Dendritic cell treated with granulocyte-macrophage colony-stimulating factor and Interleukin-4, amounts not matched to agents 40 ng/mL and 50 ng/mL, for 4 days (primary cell): ENCODE results near the gene RFX8.

Experiments used
- H3K27ac Mint-ChIP-seq: one replicate; pipeline ENCODE4 v1.8.0; 2022; ENCODE audit warnings: mild to moderate bottlenecking, mixed read lengths
- H3K27me3 Mint-ChIP-seq: one replicate; pipeline ENCODE4 v1.8.0; 2022; ENCODE audit warnings: mild to moderate bottlenecking, mixed read lengths
- H3K36me3 Mint-ChIP-seq: one replicate; pipeline ENCODE4 v1.8.0; 2022; ENCODE audit warnings: low read depth, mixed read lengths
- H3K4me1 Mint-ChIP-seq: one replicate; pipeline ENCODE4 v1.8.0; 2022; ENCODE audit warnings: low read depth, mixed read lengths
- H3K4me3 Mint-ChIP-seq: one replicate; pipeline ENCODE4 v1.8.0; 2022; ENCODE audit warnings: mild to moderate bottlenecking, moderate library complexity, mixed read lengths
- H3K9me3 Mint-ChIP-seq: one replicate; pipeline ENCODE4 v1.8.0; 2022; ENCODE audit warnings: mixed read lengths
- intact Hi-C: fragments of 100-400 bp; cut with micrococcal nuclease; formaldehyde crosslinking; loops from one replicate; pipeline ENCODE4 v1.15.0; 2022

The RFX8 gene

GRCh38 chr2:101408925-101409324 lies 66.0 kb downstream of the RFX8 start:
- Mint-ChIP-seq H3K4me3 (no peak overlapping the region), H3K27ac (no peak overlapping the region), H3K27me3 (no peaks in the 10 kb centered on the region), H3K4me1 (peaks cover 15% of the 10 kb centered on the region), H3K36me3 (no peaks in the 10 kb centered on the region), H3K9me3 (no peaks in the 10 kb centered on the region)
- intact Hi-C loops: no loop called here

GRCh38 chr2:101405351-101405899 lies 69.5 kb downstream of the RFX8 start:
- H3K4me1 Mint-ChIP-seq: peaks cover 29% of the 10 kb centered on the region
- no peak overlapping the region for H3K4me3 Mint-ChIP-seq
- no peaks in the 10 kb centered on the region for H3K36me3 Mint-ChIP-seq
- peaks cover 5% of the 10 kb centered on the region for H3K27me3 Mint-ChIP-seq
- intact Hi-C loops: no loop called here
- no peaks in the 10 kb centered on the region for H3K9me3 Mint-ChIP-seq
- H3K27ac Mint-ChIP-seq: no peak overlapping the region

DNA sequence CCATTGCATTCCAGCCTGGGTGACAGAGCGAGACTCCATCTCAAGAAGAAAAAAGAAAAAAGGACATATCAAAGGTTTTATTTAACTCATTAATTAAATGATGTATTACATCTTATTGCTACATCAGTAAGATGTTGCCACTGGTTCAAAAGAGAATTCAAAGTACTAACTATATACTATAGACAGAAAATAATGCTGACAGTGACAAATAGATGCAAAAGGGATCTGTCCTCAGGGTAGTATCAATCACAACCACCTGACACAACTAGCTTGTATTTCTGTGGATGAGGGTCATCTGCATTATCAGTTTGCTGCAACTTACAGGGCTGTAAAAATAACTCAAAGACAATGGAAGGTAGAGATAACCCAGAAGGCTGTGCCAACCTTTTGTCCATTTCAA lies 71.2 kb downstream of the RFX8 start:
- H3K9me3 Mint-ChIP-seq: no peaks in the 10 kb centered on the region
- H3K27ac Mint-ChIP-seq: no peak overlapping the region
- H3K27me3 Mint-ChIP-seq: peaks cover 6% of the 10 kb centered on the region
- intact Hi-C loops: no loop called here
- H3K4me3 Mint-ChIP-seq: no peak overlapping the region
- no peaks in the 10 kb centered on the region for H3K36me3 Mint-ChIP-seq
- peaks cover 45% of the 10 kb centered on the region for H3K4me1 Mint-ChIP-seq

DNA sequence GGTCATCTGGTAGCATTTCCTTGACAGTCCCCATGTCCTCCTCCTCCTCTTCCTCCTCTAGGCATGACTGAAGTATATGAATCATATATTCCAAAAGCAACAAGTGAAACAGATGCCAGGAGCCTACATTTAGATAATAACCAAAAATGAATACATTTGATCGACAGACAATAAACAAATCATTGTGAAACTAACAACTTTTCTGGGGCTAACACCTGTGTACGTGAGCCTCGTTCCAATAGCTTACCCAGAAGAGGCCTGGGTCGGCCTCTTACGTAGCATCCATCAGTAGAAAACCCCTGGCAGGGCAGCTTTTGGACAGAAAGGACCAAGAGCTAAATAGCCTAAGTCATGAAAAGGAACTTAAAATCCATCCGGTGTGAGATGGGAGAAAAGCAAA lies 72.3 kb downstream of the RFX8 start:
- Mint-ChIP-seq H3K4me1 (peaks cover 52% of the 10 kb centered on the region), H3K36me3 (no peaks in the 10 kb centered on the region), H3K9me3 (no peaks in the 10 kb centered on the region), H3K27ac (no peak overlapping the region), H3K27me3 (peaks cover 6% of the 10 kb centered on the region), H3K4me3 (no peak overlapping the region)
- intact Hi-C loops: no loop called here

DNA sequence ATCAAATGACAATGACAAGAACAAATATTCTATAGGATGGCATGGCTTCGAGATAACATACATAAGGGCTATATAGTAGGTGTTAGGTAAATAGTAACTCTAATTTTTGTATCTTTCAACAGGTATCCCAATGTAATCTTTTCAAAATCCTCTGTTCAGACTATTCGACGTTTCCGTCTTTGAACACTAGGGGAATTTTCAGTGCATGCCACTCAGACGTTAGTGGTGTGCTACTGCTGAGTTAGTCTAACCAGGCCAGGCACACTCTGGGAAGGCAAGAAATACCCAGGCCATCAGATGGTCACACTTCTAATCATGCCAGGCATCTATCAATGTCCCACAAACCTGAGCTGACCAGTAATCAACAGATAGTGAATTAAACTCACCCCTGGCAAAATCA lies 73.0 kb downstream of the RFX8 start:
- Mint-ChIP-seq H3K9me3 (no peaks in the 10 kb centered on the region), H3K4me3 (no peak overlapping the region), H3K27me3 (peaks cover 6% of the 10 kb centered on the region), H3K27ac (no peak overlapping the region), H3K36me3 (no peaks in the 10 kb centered on the region), H3K4me1 (peaks cover 48% of the 10 kb centered on the region)
- intact Hi-C loops: no loop called here

- Mint-ChIP-seq H3K4me1 (peaks cover 48% of the 10 kb centered on the region), H3K36me3 (no peaks in the 10 kb centered on the region), H3K4me3 (no peak overlapping the region), H3K27me3 (peaks cover 6% of the 10 kb centered on the region), H3K9me3 (peaks cover under 1% of the 10 kb centered on the region), H3K27ac (no peak overlapping the region)
- intact Hi-C loops: no loop called here
Observed at GRCh38 chr2:101401326-101401665, 73.6 kb downstream of the RFX8 start.

- no peak overlapping the region for H3K27ac Mint-ChIP-seq
- intact Hi-C loops: no loop called here
- peaks cover 6% of the 10 kb centered on the region for H3K27me3 Mint-ChIP-seq
Observed at GRCh38 chr2:101400506-101401325, 74.2 kb downstream of the RFX8 start.

GRCh38 chr2:101400048-101400447 lies 74.9 kb downstream of the RFX8 start:
- no peak overlapping the region for H3K27ac Mint-ChIP-seq
- intact Hi-C loops: no loop called here
- peaks cover 46% of the 10 kb centered on the region for H3K4me1 Mint-ChIP-seq
- no peak overlapping the region for H3K4me3 Mint-ChIP-seq
- H3K9me3 Mint-ChIP-seq: peaks cover 8% of the 10 kb centered on the region
- H3K27me3 Mint-ChIP-seq: peaks cover 6% of the 10 kb centered on the region
- H3K36me3 Mint-ChIP-seq: no peaks in the 10 kb centered on the region

More at GRCh38 chr2:101400506-101401325, 74.2 kb downstream of the RFX8 start:
- Mint-ChIP-seq H3K4me3 (no peak overlapping the region), H3K36me3 (no peaks in the 10 kb centered on the region), H3K4me1 (peaks cover 49% of the 10 kb centered on the region), H3K9me3 (peaks cover 7% of the 10 kb centered on the region)

DNA sequence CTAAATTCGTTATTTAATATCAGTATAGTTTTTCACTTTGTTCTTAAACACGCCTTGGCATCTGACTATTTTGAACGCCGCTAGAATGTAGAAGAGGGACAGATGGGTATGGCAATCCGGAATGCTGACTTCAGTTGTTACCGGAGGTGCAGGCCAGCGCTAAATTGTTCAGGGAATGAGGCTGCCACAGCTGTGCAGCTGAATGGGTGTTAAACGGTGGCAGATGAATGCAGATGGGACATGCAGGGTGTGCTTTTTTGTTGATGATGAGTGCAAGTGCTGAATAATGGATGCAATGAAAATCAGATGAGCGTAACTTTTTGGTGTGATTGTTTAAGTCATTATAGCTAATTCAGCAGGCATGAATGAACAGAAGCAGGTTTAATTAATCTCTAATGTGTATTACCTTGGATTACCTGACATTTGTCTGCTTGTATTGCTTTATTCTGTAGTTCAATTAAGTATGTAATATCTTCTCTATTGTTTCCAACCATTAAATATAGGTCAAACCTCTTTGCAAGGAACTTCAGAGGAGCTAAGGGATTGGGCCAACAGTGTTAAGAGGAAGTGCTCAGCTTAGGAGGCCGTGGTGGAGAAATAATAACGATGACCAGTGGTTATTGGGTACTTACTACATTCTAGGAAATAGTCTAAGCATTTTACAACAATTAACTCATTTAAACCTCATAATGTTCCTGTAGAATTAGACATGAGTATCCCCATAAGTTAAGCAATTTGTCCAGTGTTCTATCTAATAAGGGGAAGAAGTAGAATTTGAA lies 75.7 kb downstream of the RFX8 start:
- peak overlapping the region; percentile 14 for H3K4me3 Mint-ChIP-seq
- peaks cover 46% of the 10 kb centered on the region for H3K4me1 Mint-ChIP-seq
- intact Hi-C loops: no loop called here
- H3K27me3 Mint-ChIP-seq: peaks cover 6% of the 10 kb centered on the region
- no peak overlapping the region for H3K27ac Mint-ChIP-seq
- peaks cover 8% of the 10 kb centered on the region for H3K9me3 Mint-ChIP-seq
- no peaks in the 10 kb centered on the region for H3K36me3 Mint-ChIP-seq

GRCh38 chr2:101398116-101398821 lies 76.6 kb downstream of the RFX8 start:
- no peaks in the 10 kb centered on the region for H3K36me3 Mint-ChIP-seq
- intact Hi-C loops: no loop called here
- peaks cover 6% of the 10 kb centered on the region for H3K27me3 Mint-ChIP-seq
- H3K27ac Mint-ChIP-seq: no peak overlapping the region
- H3K9me3 Mint-ChIP-seq: peaks cover 8% of the 10 kb centered on the region
- peaks cover 46% of the 10 kb centered on the region for H3K4me1 Mint-ChIP-seq
- no peak overlapping the region for H3K4me3 Mint-ChIP-seq

DNA sequence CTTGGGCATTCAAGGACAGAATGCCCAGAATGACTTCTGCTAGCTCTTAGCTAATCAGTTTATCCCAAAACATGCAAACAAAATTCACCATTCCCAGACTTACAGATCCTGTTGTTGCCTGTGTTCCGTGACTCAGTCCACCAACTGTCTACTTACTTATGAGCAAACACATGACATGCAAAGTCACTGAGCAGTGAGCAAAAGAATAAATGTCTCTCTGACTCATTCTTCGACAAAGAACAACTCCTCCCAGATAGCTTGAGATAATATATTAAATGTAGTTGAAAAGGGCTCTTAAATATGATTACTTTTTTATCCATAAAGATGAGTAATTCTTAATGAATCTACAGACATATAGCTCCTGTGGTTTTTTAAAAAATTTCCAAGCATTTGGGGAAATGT lies 78.6 kb downstream of the RFX8 start:
- no peak overlapping the region for H3K4me3 Mint-ChIP-seq
- H3K27ac Mint-ChIP-seq: no peak overlapping the region
- H3K9me3 Mint-ChIP-seq: peaks cover 8% of the 10 kb centered on the region

DNA sequence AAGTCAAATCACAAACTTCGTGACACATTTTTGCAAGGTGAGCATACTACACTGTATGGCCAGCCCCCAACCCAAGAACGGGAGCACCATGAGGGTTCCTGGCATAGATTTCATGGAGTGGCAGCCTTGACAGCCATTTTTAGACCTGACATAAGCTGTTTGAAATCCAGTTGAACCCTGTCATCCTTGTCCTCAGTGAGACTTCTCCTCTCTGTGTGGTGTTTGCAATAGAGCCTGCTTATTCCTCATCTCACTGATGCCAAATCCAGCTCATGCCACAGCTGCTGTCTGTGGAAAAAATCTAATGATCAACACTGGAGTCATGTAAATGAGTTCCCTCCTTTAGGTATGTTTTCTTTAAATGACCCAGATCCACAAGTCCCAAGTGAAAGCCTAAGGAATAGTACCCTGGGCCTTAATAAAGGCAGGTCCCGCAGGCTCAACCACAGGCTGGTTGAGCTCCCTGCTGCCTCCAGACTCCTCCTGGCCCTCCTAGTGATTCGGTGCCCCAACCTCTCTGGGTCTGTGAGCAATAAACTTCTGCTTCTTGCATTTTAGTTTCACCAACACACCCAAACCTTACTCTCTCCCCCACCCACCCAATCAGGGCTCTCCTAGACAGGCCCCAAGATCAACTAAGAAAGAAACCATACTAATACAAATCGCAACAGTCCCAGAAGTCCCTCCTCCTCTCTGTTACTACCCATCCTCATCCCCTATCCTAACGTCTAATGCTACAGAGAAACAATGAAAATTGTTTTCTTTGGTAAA lies 79.2 kb downstream of the RFX8 start:
- Mint-ChIP-seq H3K9me3 (peaks cover 8% of the 10 kb centered on the region), H3K27ac (no peak overlapping the region), H3K4me1 (peaks cover 36% of the 10 kb centered on the region), H3K36me3 (no peaks in the 10 kb centered on the region), H3K27me3 (peaks cover 4% of the 10 kb centered on the region), H3K4me3 (no peak overlapping the region)
- intact Hi-C loops: no loop called here

More for the DNA sequence above, 78.6 kb downstream of the RFX8 start:
- intact Hi-C loops: no loop called here
- H3K36me3 Mint-ChIP-seq: no peaks in the 10 kb centered on the region
- peaks cover 6% of the 10 kb centered on the region for H3K27me3 Mint-ChIP-seq
- H3K4me1 Mint-ChIP-seq: peaks cover 41% of the 10 kb centered on the region

DNA sequence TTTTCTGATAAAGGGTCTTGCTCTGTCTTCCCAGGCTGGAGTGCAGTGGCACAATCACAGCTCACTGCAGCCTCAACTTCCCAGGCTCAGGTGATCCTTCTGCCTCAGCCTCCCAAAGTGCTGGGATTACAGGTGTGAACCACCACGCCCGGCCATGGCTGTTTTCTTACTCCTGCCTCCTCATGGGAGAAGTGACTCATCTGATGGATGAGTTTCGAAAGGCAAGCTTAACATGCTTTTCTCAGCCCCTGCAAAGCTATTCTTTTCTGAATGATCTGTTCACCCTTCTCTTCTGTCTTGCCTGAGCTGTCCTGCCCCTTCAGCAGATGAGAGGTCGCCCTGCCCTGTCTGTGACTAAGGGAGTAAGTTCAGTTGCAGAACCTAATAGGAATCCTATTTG lies 86.7 kb downstream of the RFX8 start:
- Mint-ChIP-seq H3K36me3 (no peaks in the 10 kb centered on the region), H3K4me3 (no peak overlapping the region), H3K27me3 (peaks cover 62% of the 10 kb centered on the region), H3K9me3 (no peaks in the 10 kb centered on the region), H3K4me1 (peaks cover 12% of the 10 kb centered on the region), H3K27ac (no peak overlapping the region)
- intact Hi-C loops: no loop called here
